ENCODE measurements around the gene PPP2R2C. TPM values are rescaled to one million over a fixed set of nuclear protein-coding genes. Genes with fewer than 3 reads are reported as not detected.

The PPP2R2C gene
- polyA plus RNA-seq, 1 donor from 2014 or later = 34.4 TPM

GRCh38 chr4:6356076-6356560 is 116.3 kb downstream of the PPP2R2C start:
- no peaks in the 10 kb centered on the region for H3F3A ChIP-seq (ENCODE audit: insufficient read depth, low read length, poor library complexity, severe bottlenecking)
- no peak overlapping the region for H3K4me2 ChIP-seq (ENCODE audit: low read length)
- TF ChIP-seq TAF1 (IDR thresholded peaks at IDR 0.05; ENCODE audit: low read depth) (no peak), REST (IDR thresholded peaks at IDR 0.05; ENCODE audit: borderline replicate concordance) (no peak), RAD21 (conservative IDR thresholded peaks at IDR 0.05) (no peak), POLR2AphosphoS5 (IDR thresholded peaks at IDR 0.05) (no peak), EP300 (conservative IDR thresholded peaks at IDR 0.05; ENCODE audit: poor library complexity, severe bottlenecking) (no peak), CTCF (IDR thresholded peaks at IDR 0.05; ENCODE audit: poor library complexity, severe bottlenecking) (no peak), SMC3 (conservative IDR thresholded peaks at IDR 0.05; ENCODE audit: poor library complexity) (no peak), MXI1 (conservative IDR thresholded peaks at IDR 0.05; ENCODE audit: poor library complexity, severe bottlenecking) (no peak), EZH2 (IDR thresholded peaks at IDR 0.05; ENCODE audit: borderline replicate concordance, insufficient read depth, low read length, poor library complexity, severe bottlenecking) (no peak)
- no peaks in the 10 kb centered on the region for H3K79me2 ChIP-seq (replicated peaks; ENCODE audit: insufficient read depth, low read length)
- H3K4me3 ChIP-seq (ENCODE audit: low read length) = no peak overlapping the region
- no peak overlapping the region for H2AFZ ChIP-seq (ENCODE audit: low read depth, low read length)
- no peaks in the 10 kb centered on the region for H3K27me3 ChIP-seq (ENCODE audit: insufficient read depth, low read depth, low read length)
- H3K27ac ChIP-seq (ENCODE audit: low read length) = no peak overlapping the region
- H4K20me1 ChIP-seq (ENCODE audit: insufficient read depth) = no peaks in the 10 kb centered on the region
- no peak overlapping the region for H3K9ac ChIP-seq (ENCODE audit: low read length)
- no peaks in the 10 kb centered on the region for H3K9me3 ChIP-seq (ENCODE audit: low read length)
- no peaks in the 10 kb centered on the region for H3K9me2 ChIP-seq (ENCODE audit: insufficient read depth, low read length)
- H3K36me3 ChIP-seq (ENCODE audit: insufficient read depth, low read length) = no peaks in the 10 kb centered on the region

- Histone ChIP-seq H3K9ac (ENCODE audit: low read length) (no peak overlapping the region), H3K9me3 (ENCODE audit: low read length) (no peaks in the 10 kb centered on the region), H3K79me2 (replicated peaks; ENCODE audit: insufficient read depth, low read length) (no peaks in the 10 kb centered on the region), H3K27me3 (ENCODE audit: insufficient read depth, low read depth, low read length) (no peaks in the 10 kb centered on the region), H3K36me3 (ENCODE audit: insufficient read depth, low read length) (no peaks in the 10 kb centered on the region), H3K9me2 (ENCODE audit: insufficient read depth, low read length) (no peaks in the 10 kb centered on the region), H3K4me2 (ENCODE audit: low read length) (no peak overlapping the region), H2AFZ (ENCODE audit: low read depth, low read length) (no peak overlapping the region), H3F3A (ENCODE audit: insufficient read depth, low read length, poor library complexity, severe bottlenecking) (no peaks in the 10 kb centered on the region), H3K4me3 (ENCODE audit: low read length) (no peak overlapping the region), H3K27ac (ENCODE audit: low read length) (no peak overlapping the region), H4K20me1 (ENCODE audit: insufficient read depth) (no peaks in the 10 kb centered on the region)
- TF ChIP-seq EZH2 (IDR thresholded peaks at IDR 0.05; ENCODE audit: borderline replicate concordance, insufficient read depth, low read length, poor library complexity, severe bottlenecking) (no peak), MXI1 (conservative IDR thresholded peaks at IDR 0.05; ENCODE audit: poor library complexity, severe bottlenecking) (no peak), REST (IDR thresholded peaks at IDR 0.05; ENCODE audit: borderline replicate concordance) (no peak), SMC3 (conservative IDR thresholded peaks at IDR 0.05; ENCODE audit: poor library complexity) (no peak), CTCF (IDR thresholded peaks at IDR 0.05; ENCODE audit: poor library complexity, severe bottlenecking) (no peak), TAF1 (IDR thresholded peaks at IDR 0.05; ENCODE audit: low read depth) (no peak), RAD21 (conservative IDR thresholded peaks at IDR 0.05) (no peak), POLR2AphosphoS5 (IDR thresholded peaks at IDR 0.05) (no peak), EP300 (conservative IDR thresholded peaks at IDR 0.05; ENCODE audit: poor library complexity, severe bottlenecking) (no peak)
Measured at GRCh38 chr4:6355052-6355451, 117.4 kb downstream of the PPP2R2C start.
